ENCODE data around the gene ITGA8.

DNA sequence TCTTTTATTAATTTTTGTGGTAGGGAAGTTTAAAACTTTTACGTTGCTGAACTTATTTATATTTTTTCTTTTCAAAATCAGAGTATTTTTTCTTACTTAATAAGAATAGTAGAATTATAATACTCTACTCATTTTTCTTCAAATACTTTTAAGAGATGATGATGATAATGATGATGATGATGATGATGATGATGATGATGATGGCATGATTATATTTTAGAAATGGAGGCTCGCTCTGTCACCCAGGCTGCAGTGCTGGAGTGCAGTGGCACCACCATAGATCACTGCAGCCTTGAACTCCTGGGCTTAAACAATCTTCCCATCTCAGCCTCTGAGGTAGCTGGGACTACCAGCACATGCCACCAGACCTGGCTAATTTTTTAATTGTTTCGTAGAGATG, 230.3 kb downstream of the ITGA8 start:
- no peak for TF ChIP-seq POLR2AphosphoS5 (IDR thresholded peaks at IDR 0.05)
- TF ChIP-seq CTCF (IDR thresholded peaks at IDR 0.05): no peak
- no peak for TF ChIP-seq POLR2A (IDR thresholded peaks at IDR 0.05)
